ENCODE results near the gene DCLK2.

The DCLK2 gene

GRCh38 chr4:150164956-150165629 lies 86.8 kb downstream of the DCLK2 start:
- CTCF ChIA-PET: no interaction called here
- 0 out of 2 replicates have a peak, but pooled peaks have one; percentile 13 for TF ChIP-seq ZBTB44 (tag by site-specific recombination; IDR thresholded peaks at IDR 0.05)
- TF ChIP-seq ZNF488 (tag by site-specific recombination; IDR thresholded peaks at IDR 0.05): no peak
- no peak for TF ChIP-seq ZNF777 (tag by site-specific recombination; IDR thresholded peaks at IDR 0.05; ENCODE audit: borderline replicate concordance)
- TF ChIP-seq ZNF645 (tag by site-specific recombination; IDR thresholded peaks at IDR 0.05): no peak
- no peak for TF ChIP-seq ZNF670 (tag by site-specific recombination; IDR thresholded peaks at IDR 0.05; ENCODE audit: low read depth)
- no peak for TF ChIP-seq ZNF544 (tag by site-specific recombination; IDR thresholded peaks at IDR 0.05)
- TF ChIP-seq SCRT1 (tag by site-specific recombination; IDR thresholded peaks at IDR 0.05; ENCODE audit: borderline replicate concordance): no peak
- TF ChIP-seq ZBTB21 (tag by site-specific recombination; IDR thresholded peaks at IDR 0.05): no peak
- no peak overlapping the region for H3K4me3 ChIP-seq (ENCODE audit: low read depth, low read length)
- H3K27ac ChIP-seq (ENCODE audit: extremely low read depth, low read depth, low read length): no peak overlapping the region
- POLR2A ChIA-PET: no interaction called here
- no peaks in the 10 kb centered on the region for H3K9me3 ChIP-seq (ENCODE audit: control insufficient read depth, insufficient read depth, low read depth, low read length)
- H3K4me1 ChIP-seq (ENCODE audit: control insufficient read depth, insufficient read depth, low read length): peaks cover 12% of the 10 kb centered on the region
- no peaks in the 10 kb centered on the region for H3K36me3 ChIP-seq (ENCODE audit: control insufficient read depth in 2 of 2, insufficient read depth in 1 of 2, low read length in 2 of 2)

GRCh38 chr4:150167054-150167453 lies 88.8 kb downstream of the DCLK2 start:
- CTCF ChIA-PET: no interaction called here
- no peaks in the 10 kb centered on the region for H3K36me3 ChIP-seq (ENCODE audit: control insufficient read depth in 2 of 2, insufficient read depth in 1 of 2, low read length in 2 of 2)

More at GRCh38 chr4:150167054-150167453, 88.8 kb downstream of the DCLK2 start:
- no peak for TF ChIP-seq PRDM10 (tag by site-specific recombination; IDR thresholded peaks at IDR 0.05)
- TF ChIP-seq REST (tag by site-specific recombination; IDR thresholded peaks at IDR 0.05): no peak
- no peaks in the 10 kb centered on the region for H3K9me3 ChIP-seq (ENCODE audit: control insufficient read depth, insufficient read depth, low read depth, low read length)
- H3K4me3 ChIP-seq (ENCODE audit: low read depth, low read length): no peak overlapping the region
- no peak overlapping the region for H3K27ac ChIP-seq (ENCODE audit: extremely low read depth, low read depth, low read length)
- H3K4me1 ChIP-seq (ENCODE audit: control insufficient read depth, insufficient read depth, low read length): 0 out of 2 replicates have a peak, but pooled peaks cover 5% of the 10 kb centered on the region
- POLR2A ChIA-PET: no interaction called here
